Measurements from ENCODE around the gene LRRC70.

LRRC70 gene

GRCh38 chr5:62584391-62584790 is 5.8 kb downstream of the LRRC70 start:
- H3K36me3 ChIP-seq (replicated peaks): no peaks in the 10 kb centered on the region; the same call in 1 of the 2 replicates
- in situ Hi-C loops (cut with MboI; ENCODE audit: low sequenced_read_pairs): no loop called here
- DNase-seq (ENCODE audit: low spot score in 2 of 2): no peak
- no peak overlapping the region for H3K4me3 ChIP-seq
- no peaks in the 10 kb centered on the region for H3K27me3 ChIP-seq (ENCODE audit: low read depth)
- no peaks in the 10 kb centered on the region for H3K4me1 ChIP-seq
- H3K9me3 ChIP-seq: no peaks in the 10 kb centered on the region

- Histone ChIP-seq H3K9me3 (no peaks in the 10 kb centered on the region), H3K27me3 (ENCODE audit: low read depth) (no peaks in the 10 kb centered on the region), H3K36me3 (replicated peaks) (no peaks in the 10 kb centered on the region; the same call in 1 of the 2 replicates), H3K4me3 (no peak overlapping the region), H3K4me1 (no peaks in the 10 kb centered on the region)
- in situ Hi-C loops (cut with MboI; ENCODE audit: low sequenced_read_pairs): no loop called here
- DNase-seq (ENCODE audit: low spot score in 2 of 2): no peak
Measured at GRCh38 chr5:62585306-62585705, 6.7 kb downstream of the LRRC70 start.

DNA sequence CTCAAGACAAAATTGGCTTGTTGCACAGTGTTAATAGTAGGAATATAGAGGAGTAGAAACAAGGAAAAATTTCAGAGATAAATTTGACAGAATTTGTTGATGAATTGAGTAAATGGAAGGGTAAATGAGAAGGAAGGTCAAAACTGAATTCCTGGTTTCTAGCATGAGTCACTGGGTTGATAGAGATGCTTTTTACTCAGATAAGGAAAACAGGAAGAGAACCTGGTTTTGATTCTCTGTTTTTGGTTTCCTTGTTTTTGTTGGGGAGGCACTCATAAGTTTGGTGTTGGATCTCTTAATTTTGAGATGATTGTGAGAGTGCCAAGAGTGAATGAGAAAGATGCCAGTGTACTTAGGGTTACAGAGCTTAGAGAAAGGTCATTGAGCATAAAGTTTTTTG is 7.1 kb downstream of the LRRC70 start:
- Histone ChIP-seq H3K4me1 (no peaks in the 10 kb centered on the region), H3K27me3 (ENCODE audit: low read depth) (no peaks in the 10 kb centered on the region), H3K4me3 (no peak overlapping the region), H3K36me3 (replicated peaks) (no peaks in the 10 kb centered on the region; the same call in 1 of the 2 replicates), H3K9me3 (no peaks in the 10 kb centered on the region)
- DNase-seq (ENCODE audit: low spot score in 2 of 2): no peak
- in situ Hi-C loops (cut with MboI; ENCODE audit: low sequenced_read_pairs): no loop called here

GRCh38 chr5:62587737-62588136 is 9.1 kb downstream of the LRRC70 start:
- Histone ChIP-seq H3K4me1 (no peaks in the 10 kb centered on the region), H3K27me3 (ENCODE audit: low read depth) (no peaks in the 10 kb centered on the region), H3K36me3 (replicated peaks) (peaks cover 2% of the 10 kb centered on the region), H3K4me3 (no peak overlapping the region), H3K9me3 (no peaks in the 10 kb centered on the region)
- in situ Hi-C loops (cut with MboI; ENCODE audit: low sequenced_read_pairs): no loop called here
- no peak for DNase-seq (ENCODE audit: low spot score in 2 of 2)

GRCh38 chr5:62588668-62589067 is 10.0 kb downstream of the LRRC70 start:
- Histone ChIP-seq H3K27me3 (ENCODE audit: low read depth) (no peaks in the 10 kb centered on the region), H3K9me3 (no peaks in the 10 kb centered on the region), H3K36me3 (replicated peaks) (peaks cover 4% of the 10 kb centered on the region), H3K4me3 (no peak overlapping the region), H3K4me1 (no peaks in the 10 kb centered on the region)
- DNase-seq (ENCODE audit: low spot score in 2 of 2): no peak
- in situ Hi-C loops (cut with MboI; ENCODE audit: low sequenced_read_pairs): no loop called here

DNA sequence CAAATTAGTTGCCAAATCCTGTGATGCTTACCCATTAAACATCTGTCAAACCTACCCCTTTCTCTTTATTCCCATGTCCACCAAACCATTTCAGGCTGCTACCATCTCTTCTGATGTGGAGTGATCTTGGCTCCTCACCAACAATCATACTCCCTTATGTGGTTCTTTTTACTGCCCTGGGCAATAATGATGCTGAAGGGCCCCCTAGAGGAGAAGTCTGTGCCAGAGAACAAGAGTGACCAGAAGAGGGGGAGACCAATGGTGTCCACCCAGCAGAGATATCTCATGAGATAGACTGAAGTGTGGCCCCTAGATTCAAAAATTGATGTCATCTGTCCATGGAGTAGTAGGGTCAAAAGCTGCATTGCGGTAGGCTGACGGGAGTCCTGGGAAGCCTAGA is 10.9 kb downstream of the LRRC70 start:
- no peak for DNase-seq (ENCODE audit: low spot score in 2 of 2)
- in situ Hi-C loops (cut with MboI; ENCODE audit: low sequenced_read_pairs): no loop called here
- no peak overlapping the region for H3K4me3 ChIP-seq
- no peaks in the 10 kb centered on the region for H3K4me1 ChIP-seq
- H3K27me3 ChIP-seq (ENCODE audit: low read depth): no peaks in the 10 kb centered on the region
- peaks cover 4% of the 10 kb centered on the region for H3K36me3 ChIP-seq (replicated peaks)
- no peaks in the 10 kb centered on the region for H3K9me3 ChIP-seq

DNA sequence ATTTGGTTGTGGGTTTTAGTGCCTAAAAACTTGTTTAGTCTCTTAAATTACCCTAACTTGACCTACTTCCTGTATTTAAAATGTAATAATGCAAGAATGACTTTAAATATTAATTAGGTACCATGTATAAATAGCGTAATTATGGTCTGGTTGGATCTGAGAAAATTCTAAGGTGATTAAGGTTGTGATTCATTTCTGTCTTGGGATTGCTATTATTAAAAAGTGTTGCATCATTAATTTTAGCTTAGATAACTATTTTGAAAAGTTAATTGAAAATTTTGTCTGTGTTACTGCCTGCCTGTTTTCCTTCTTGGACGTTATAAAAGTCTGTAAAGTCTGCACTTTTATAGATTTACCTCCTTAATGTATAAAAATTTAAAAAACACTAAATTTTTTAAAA is 11.8 kb downstream of the LRRC70 start:
- in situ Hi-C loops (cut with MboI; ENCODE audit: low sequenced_read_pairs): no loop called here
- Histone ChIP-seq H3K9me3 (no peaks in the 10 kb centered on the region), H3K4me3 (no peak overlapping the region), H3K36me3 (replicated peaks) (peaks cover 4% of the 10 kb centered on the region), H3K27me3 (ENCODE audit: low read depth) (no peaks in the 10 kb centered on the region), H3K4me1 (no peaks in the 10 kb centered on the region)
- DNase-seq (ENCODE audit: low spot score in 2 of 2): no peak

DNA sequence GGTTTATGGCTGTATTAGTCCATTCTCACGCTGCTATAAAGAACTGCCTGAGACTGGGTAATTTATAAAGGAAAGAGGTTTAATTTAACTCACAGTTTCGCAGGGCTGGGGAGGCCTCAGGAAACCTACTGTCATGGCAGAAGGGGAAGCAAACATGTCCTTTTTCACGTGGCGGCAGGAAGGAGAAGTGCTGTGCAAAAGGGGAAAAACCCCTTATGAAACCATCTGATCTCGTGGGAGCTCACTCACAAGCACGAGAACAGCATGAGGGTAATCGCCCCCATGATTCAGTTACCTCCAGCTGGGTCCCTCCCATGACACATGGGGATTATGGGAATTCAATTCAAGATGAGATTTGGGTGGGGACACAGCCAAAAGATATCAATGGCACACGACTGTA is 13.9 kb downstream of the LRRC70 start:
- in situ Hi-C loops (cut with MboI; ENCODE audit: low sequenced_read_pairs): no loop called here
- DNase-seq (ENCODE audit: low spot score in 2 of 2): no peak
- Histone ChIP-seq H3K4me1 (no peaks in the 10 kb centered on the region), H3K9me3 (no peaks in the 10 kb centered on the region), H3K36me3 (replicated peaks) (peaks cover 4% of the 10 kb centered on the region), H3K4me3 (no peak overlapping the region), H3K27me3 (ENCODE audit: low read depth) (no peaks in the 10 kb centered on the region)

DNA sequence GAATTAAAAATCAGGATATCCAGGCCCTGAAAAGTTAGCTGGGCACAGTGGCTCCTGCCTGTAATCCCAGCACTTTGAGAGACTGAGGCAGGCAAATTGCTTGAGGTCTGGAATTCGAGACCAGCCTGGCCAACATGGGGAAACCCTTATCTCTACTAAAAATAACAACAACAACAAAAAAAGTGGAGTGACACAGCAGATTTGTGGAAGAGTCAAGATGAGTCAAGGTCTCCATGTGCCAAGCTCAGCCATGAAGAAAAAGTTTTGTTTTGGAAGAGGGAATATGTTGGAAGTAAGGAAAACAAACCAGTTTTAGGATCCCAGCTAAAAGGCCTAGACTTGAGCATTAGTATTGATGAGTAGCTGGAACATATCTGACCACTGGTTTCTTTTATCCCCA is 14.7 kb downstream of the LRRC70 start:
- no peak for DNase-seq (ENCODE audit: low spot score in 2 of 2)
- Histone ChIP-seq H3K27me3 (ENCODE audit: low read depth) (no peaks in the 10 kb centered on the region), H3K36me3 (replicated peaks) (peaks cover 4% of the 10 kb centered on the region), H3K4me3 (no peak overlapping the region), H3K9me3 (no peaks in the 10 kb centered on the region), H3K4me1 (no peaks in the 10 kb centered on the region)
- in situ Hi-C loops (cut with MboI; ENCODE audit: low sequenced_read_pairs): no loop called here

DNA sequence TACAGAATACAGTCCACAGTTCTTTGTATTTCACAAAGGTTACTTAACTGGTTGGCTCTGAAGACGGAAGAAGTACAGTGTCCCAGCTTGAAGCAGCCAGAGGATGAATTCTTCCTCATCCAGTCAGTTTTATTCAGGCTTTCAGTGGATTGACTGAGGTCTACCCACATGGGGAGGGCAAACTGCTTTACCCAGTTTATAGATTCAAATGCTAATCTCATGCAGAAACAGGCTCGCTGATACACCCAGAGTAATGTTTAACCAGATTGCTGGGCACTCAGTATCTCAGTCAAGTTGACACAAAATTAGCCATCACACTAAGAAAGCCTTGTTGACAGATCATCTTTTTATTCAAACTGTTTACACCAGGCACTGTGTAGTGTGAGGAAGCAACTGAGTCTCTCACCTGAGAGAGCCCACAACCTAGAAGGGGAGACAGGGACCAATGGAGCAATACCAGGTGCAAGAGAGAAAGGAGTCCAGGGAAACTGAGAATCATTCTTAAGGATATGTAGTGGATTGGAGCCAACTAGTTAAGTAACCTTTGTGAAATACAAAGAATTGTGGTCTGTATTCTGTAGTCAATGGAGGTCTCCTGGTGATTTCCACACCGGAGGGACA is 15.9 kb downstream of the LRRC70 start:
- no peaks in the 10 kb centered on the region for H3K27me3 ChIP-seq (ENCODE audit: low read depth)
- no peaks in the 10 kb centered on the region for H3K9me3 ChIP-seq
- DNase-seq (ENCODE audit: low spot score in 2 of 2): no peak
- H3K36me3 ChIP-seq (replicated peaks): peaks cover 4% of the 10 kb centered on the region
- no peaks in the 10 kb centered on the region for H3K4me1 ChIP-seq
- H3K4me3 ChIP-seq: no peak overlapping the region
- in situ Hi-C loops (cut with MboI; ENCODE audit: low sequenced_read_pairs): no loop called here

- no peaks in the 10 kb centered on the region for H3K4me1 ChIP-seq
- H3K27me3 ChIP-seq (ENCODE audit: low read depth): no peaks in the 10 kb centered on the region
- in situ Hi-C loops (cut with MboI; ENCODE audit: low sequenced_read_pairs): no loop called here
- H3K9me3 ChIP-seq: no peaks in the 10 kb centered on the region
- H3K36me3 ChIP-seq (replicated peaks): peaks cover 7% of the 10 kb centered on the region
- no peak for DNase-seq (ENCODE audit: low spot score in 2 of 2)
- no peak overlapping the region for H3K4me3 ChIP-seq
Measured at GRCh38 chr5:62596096-62596495, 17.5 kb downstream of the LRRC70 start.

DNA sequence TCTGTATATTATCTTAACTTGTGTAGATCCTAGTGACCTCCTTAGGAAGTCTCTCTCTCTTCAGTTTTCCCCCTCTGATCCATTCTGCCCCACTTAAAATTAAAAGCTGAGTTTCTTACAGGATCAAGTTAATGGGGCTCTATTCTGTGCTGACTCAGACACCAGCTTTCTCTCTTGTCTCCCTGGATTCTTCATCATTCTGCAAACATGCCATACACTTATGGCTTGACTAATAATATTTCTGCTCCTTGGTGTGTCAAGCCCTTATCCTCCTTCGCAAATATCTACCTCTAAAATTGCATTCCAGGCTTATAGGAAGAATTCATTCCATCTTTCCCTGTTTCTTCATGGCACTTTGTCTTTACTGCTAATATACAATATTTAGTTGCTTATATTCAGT is 18.1 kb downstream of the LRRC70 start:
- no peak overlapping the region for H3K4me3 ChIP-seq
- H3K9me3 ChIP-seq: no peaks in the 10 kb centered on the region
- DNase-seq (ENCODE audit: low spot score in 2 of 2): no peak
- in situ Hi-C loops (cut with MboI; ENCODE audit: low sequenced_read_pairs): no loop called here
- H3K27me3 ChIP-seq (ENCODE audit: low read depth): no peaks in the 10 kb centered on the region
- peaks cover 7% of the 10 kb centered on the region for H3K36me3 ChIP-seq (replicated peaks)
- no peaks in the 10 kb centered on the region for H3K4me1 ChIP-seq

GRCh38 chr5:62597314-62597713 is 18.7 kb downstream of the LRRC70 start:
- H3K9me3 ChIP-seq: no peaks in the 10 kb centered on the region
- no peaks in the 10 kb centered on the region for H3K27me3 ChIP-seq (ENCODE audit: low read depth)
- H3K36me3 ChIP-seq (replicated peaks): peaks cover 7% of the 10 kb centered on the region
- in situ Hi-C loops (cut with MboI; ENCODE audit: low sequenced_read_pairs): no loop called here
- H3K4me3 ChIP-seq: no peak overlapping the region
- H3K4me1 ChIP-seq: no peaks in the 10 kb centered on the region
- DNase-seq (ENCODE audit: low spot score in 2 of 2): no peak

DNA sequence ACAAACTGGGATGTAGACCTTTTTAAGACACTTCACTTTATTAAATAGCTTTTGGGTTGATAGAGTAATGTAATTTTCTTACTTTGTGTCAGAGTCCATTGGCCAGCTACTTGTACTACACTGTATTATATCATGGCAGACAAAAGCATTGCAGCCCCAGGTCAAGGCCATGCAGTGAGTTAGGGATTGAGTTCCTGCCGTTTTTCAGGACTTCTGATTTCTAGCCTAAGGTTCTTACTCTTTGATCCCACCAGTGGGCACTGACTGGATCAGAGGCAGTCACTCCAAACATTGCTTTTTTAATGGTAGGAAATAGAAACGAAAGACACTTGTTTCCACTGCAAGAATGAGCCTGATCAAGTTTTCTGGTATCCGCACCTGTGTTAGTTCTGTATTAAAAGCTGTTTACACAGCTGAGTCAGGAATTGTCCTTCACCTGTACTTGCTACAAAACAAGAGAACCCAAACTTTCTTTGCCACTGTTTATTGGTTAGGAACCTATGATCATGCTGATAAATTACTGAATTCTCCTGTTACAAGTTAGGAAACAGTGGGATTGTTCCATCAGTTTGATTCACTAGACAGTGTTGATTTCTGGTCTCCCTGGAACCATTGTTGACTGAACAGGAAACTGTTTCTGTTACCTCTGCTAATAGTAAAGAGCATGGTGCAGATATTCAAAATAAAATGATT is 22.1 kb downstream of the LRRC70 start:
- no peak for DNase-seq (ENCODE audit: low spot score in 2 of 2)
- in situ Hi-C loops (cut with MboI; ENCODE audit: low sequenced_read_pairs): no loop called here
- no peaks in the 10 kb centered on the region for H3K4me1 ChIP-seq
- H3K9me3 ChIP-seq: no peaks in the 10 kb centered on the region
- 0 out of 2 replicates have a peak, but pooled peaks cover 3% of the 10 kb centered on the region for H3K36me3 ChIP-seq (replicated peaks)
- H3K4me3 ChIP-seq: no peak overlapping the region
- H3K27me3 ChIP-seq (ENCODE audit: low read depth): no peaks in the 10 kb centered on the region
